ENCODE results near the gene PACRG.

Gene PACRG

DNA sequence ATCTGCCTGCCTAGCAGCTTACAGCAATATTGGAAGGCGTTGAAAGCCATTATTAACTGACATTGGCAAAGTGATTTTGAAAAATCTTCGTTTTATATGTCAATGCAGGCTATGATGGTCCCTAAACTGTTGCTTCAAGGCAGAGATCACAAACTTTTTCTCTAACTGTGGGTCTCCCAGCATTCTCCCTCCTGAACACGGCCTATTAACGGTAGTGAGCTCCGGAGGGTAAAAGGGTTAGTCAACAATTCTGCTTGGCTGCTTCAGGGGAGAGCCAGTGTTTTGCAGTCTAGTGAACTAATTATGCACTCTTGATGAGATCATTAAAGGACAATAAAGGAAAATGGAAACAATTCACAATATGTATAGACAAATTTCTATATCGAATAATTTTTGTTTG lies 424.9 kb downstream of the PACRG start:
- H3K4me3 ChIP-seq (ENCODE audit: low read depth, low read length) = no peak overlapping the region
- TF ChIP-seq, protein P1, sequence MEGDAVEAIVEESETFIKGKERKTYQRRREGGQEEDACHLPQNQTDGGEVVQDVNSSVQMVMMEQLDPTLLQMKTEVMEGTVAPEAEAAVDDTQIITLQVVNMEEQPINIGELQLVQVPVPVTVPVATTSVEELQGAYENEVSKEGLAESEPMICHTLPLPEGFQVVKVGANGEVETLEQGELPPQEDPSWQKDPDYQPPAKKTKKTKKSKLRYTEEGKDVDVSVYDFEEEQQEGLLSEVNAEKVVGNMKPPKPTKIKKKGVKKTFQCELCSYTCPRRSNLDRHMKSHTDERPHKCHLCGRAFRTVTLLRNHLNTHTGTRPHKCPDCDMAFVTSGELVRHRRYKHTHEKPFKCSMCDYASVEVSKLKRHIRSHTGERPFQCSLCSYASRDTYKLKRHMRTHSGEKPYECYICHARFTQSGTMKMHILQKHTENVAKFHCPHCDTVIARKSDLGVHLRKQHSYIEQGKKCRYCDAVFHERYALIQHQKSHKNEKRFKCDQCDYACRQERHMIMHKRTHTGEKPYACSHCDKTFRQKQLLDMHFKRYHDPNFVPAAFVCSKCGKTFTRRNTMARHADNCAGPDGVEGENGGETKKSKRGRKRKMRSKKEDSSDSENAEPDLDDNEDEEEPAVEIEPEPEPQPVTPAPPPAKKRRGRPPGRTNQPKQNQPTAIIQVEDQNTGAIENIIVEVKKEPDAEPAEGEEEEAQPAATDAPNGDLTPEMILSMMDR (IDR thresholded peaks at IDR 0.05; ENCODE audit: insufficient read depth, low read depth, low read length, missing control alignments) = no peak
- no peak for DNase-seq (ENCODE audit: low read depth)

DNA sequence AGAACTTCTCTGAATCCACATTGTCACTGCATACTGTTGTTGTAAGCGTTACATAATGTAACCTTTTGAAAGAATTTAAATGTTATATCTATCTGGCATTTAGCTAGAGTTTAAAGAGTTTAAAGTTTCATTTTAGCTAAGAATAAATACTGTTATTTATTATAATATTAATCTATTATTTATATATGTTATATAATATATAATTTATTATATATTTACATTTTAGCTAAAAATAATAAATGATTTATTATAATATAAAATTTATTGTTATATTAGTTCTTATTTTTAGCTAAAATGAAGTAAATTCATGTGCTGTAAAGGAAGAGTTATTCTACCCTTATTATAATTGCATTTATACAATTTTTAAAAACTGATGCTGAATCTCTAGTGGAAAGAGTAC lies 431.3 kb downstream of the PACRG start:
- DNase-seq (ENCODE audit: low read depth) = no peak
- no peak overlapping the region for H3K4me3 ChIP-seq (ENCODE audit: low read depth, low read length)
- TF ChIP-seq, protein P1 (IDR thresholded peaks at IDR 0.05; ENCODE audit: insufficient read depth, low read depth, low read length, missing control alignments) = no peak

DNA sequence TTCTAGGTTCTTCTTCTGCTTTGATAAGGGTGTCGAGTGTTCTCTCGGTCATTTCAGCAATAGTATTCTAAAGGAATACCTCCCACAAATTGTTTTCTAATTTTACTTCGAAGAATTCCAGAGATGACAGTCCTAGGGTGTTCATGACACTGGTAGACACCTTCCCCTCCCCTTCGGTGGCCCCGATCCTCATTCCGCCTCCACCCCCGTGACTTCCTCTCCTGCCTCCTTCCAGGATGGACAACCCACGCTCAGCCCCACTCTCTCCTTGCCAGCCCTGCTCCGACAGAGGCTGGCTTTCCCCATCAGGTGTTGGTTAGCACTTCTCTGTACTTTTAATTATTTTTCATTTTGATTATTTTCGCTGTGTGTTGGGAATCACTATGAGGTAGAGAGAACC lies 431.9 kb downstream of the PACRG start:
- no peak for DNase-seq (ENCODE audit: low read depth)
- H3K4me3 ChIP-seq (ENCODE audit: low read depth, low read length) = no peak overlapping the region
- TF ChIP-seq, protein P1 (IDR thresholded peaks at IDR 0.05; ENCODE audit: insufficient read depth, low read depth, low read length, missing control alignments) = no peak

DNA sequence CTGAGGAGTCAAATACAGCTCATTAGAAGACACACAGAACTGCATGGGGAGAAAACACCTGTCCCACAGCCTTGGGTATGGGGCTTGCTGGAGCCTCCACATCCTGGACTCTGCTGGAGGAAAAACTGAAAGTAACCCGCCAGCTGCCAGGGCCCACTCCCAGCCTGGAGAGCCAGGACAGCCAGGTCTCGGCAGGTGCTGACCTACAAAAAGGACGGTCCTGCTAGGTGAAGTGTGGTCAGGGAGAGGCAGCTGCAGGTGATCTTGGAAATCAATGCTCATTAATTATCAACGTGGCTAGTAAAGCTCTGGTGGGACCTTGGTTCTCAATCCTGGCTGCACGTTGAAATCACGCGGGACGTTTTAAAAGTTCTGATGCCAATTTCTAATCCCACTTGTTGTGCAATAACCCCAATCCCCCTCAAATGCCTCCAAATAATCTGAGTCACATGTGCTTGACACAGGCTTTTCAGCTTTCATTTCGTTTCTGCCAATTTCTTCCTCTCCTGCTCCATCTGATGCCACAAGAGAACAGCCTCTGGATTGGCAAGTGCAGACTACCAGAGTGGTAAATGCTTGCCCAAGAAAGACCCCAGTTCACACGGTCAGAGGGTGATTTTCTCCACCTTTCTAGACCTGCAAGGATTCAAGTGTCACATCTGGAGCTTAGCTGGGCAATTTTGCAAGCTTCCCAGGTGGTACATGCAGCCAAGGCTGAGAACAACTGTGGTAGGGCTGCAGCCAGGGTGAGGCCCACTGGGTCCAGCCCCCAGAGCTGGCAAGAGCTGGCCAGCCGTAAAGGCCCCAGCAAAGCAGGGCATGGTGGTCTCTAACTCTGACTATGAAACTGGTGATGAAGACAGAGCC lies 434.5 kb downstream of the PACRG start:
- DNase-seq (ENCODE audit: low read depth) = no peak
- H3K4me3 ChIP-seq (ENCODE audit: low read depth, low read length) = no peak overlapping the region
- TF ChIP-seq, protein P1 (IDR thresholded peaks at IDR 0.05; ENCODE audit: insufficient read depth, low read depth, low read length, missing control alignments) = no peak

DNA sequence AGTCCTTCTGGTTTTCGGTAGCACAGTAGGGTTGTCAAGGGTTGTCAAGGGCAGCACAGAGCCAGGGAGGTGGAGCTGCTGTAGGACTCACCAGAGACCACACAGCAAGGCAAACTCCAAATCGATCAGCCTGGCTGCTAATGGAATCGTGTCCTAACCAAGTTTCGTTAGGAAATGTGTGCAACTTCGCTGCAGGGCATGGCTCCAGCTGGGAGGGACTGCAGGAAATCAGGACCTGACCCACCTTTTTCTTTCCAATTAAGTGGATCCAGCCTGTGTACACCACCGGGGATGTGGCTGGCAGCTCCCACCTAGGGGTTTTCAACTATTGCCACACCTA lies 435.1 kb downstream of the PACRG start:
- TF ChIP-seq, protein P1 (IDR thresholded peaks at IDR 0.05; ENCODE audit: insufficient read depth, low read depth, low read length, missing control alignments) = no peak
- no peak for DNase-seq (ENCODE audit: low read depth)
- H3K4me3 ChIP-seq (ENCODE audit: low read depth, low read length) = no peak overlapping the region

DNA sequence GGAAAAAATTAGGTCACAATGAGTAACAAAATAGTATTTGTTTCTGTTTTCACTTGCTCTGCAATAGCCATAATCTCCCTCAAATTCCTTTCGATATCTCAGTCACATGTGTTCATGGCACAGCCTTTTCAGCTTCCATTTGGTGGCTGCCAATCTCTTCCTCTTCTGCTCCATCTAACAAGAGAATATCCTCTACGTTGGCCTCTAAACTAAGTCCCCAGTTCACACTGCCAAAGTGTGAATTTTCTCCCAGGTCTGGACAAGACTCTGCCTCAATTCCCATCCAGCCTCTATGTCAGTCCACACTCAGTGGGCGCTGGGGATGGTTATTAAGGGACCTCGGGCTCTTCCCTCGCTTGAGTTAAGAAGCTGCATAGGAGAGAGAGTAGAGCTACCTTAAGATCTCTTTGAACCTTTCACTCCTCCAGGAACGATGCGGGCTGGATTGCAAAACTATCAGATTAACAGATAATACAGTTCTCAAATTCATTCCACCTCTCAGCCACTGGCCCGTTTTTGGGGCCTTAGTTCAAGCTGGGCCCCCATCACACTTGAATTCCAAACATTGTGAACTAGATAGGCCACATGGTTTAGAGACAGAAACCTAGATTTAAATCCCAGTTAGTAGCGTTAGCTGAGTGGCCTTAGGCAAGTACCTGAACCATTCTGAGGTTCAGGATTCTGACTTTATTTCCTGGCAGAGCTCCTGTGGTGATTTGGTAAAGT lies 436.6 kb downstream of the PACRG start:
- no peak overlapping the region for H3K4me3 ChIP-seq (ENCODE audit: low read depth, low read length)
- TF ChIP-seq, protein P1 (IDR thresholded peaks at IDR 0.05; ENCODE audit: insufficient read depth, low read depth, low read length, missing control alignments) = no peak
- DNase-seq (ENCODE audit: low read depth) = no peak
